Osteocyte (in vitro differentiated cells): ENCODE data around the gene ITM2B. TPM values are rescaled to one million over a fixed set of nuclear protein-coding genes. Genes with fewer than 3 reads are reported as not detected.

ENCODE experiments used
- DNase-seq: peaks from one replicate; pipeline ENCODE4 v3.0.0; 2021; ENCODE audit warnings: mixed read lengths; ENCODE audit not compliant: unreplicated experiment; ENCODE audit errors: extremely low spot score
- H3K27ac Mint-ChIP-seq: one replicate; pipeline ENCODE4 v1.8.0; 2021; ENCODE audit warnings: mild to moderate bottlenecking, mixed read lengths; ENCODE audit not compliant: unreplicated experiment
- H3K27me3 Mint-ChIP-seq: one replicate; pipeline ENCODE4 v1.8.0; 2021; ENCODE audit warnings: mixed read lengths; ENCODE audit not compliant: unreplicated experiment
- H3K36me3 Mint-ChIP-seq: one replicate; pipeline ENCODE4 v1.8.0; 2021; ENCODE audit warnings: mixed read lengths; ENCODE audit not compliant: unreplicated experiment
- H3K4me1 Mint-ChIP-seq: one replicate; pipeline ENCODE4 v1.8.0; 2021; ENCODE audit warnings: mixed read lengths; ENCODE audit not compliant: unreplicated experiment
- H3K4me3 Mint-ChIP-seq: one replicate; pipeline ENCODE4 v1.8.0; 2021; ENCODE audit warnings: mild to moderate bottlenecking, moderate library complexity, mixed read lengths; ENCODE audit not compliant: unreplicated experiment
- H3K9me3 Mint-ChIP-seq: one replicate; pipeline ENCODE4 v1.8.0; 2021; ENCODE audit warnings: mixed read lengths; ENCODE audit not compliant: unreplicated experiment
- CTCF ChIP-seq: fragments of 200-600 bp; sonication (generic); IDR thresholded peaks from 2 replicates; pipeline ENCODE4 v1.5.0; 2021; ENCODE audit warnings: antibody characterized with exemption, mild to moderate bottlenecking, moderate library complexity
- total RNA-seq: library from RNA; stranded (reverse); gene quantifications from 2 replicates; pipeline ENCODE4 v1.2.1, GENCODE V29; 2021

Gene ITM2B
- total RNA-seq, 1 donor from 2014 or later = 510 TPM

GRCh38 chr13:48258002-48258401 lies 25.0 kb downstream of the ITM2B start:
- no peaks in the 10 kb centered on the region for H3K27me3 Mint-ChIP-seq
- TF ChIP-seq CTCF = no peak
- no peak overlapping the region for H3K27ac Mint-ChIP-seq
- H3K9me3 Mint-ChIP-seq = no peaks in the 10 kb centered on the region
- no peak overlapping the region for H3K4me3 Mint-ChIP-seq
- H3K36me3 Mint-ChIP-seq = peaks cover 65% of the 10 kb centered on the region
- DNase-seq = no peak
- H3K4me1 Mint-ChIP-seq = peaks cover 5% of the 10 kb centered on the region

- peaks cover 5% of the 10 kb centered on the region for H3K4me1 Mint-ChIP-seq
- no peak for DNase-seq
- H3K27ac Mint-ChIP-seq = no peak overlapping the region
- peaks cover 69% of the 10 kb centered on the region for H3K36me3 Mint-ChIP-seq
- no peak for TF ChIP-seq CTCF
- no peak overlapping the region for H3K4me3 Mint-ChIP-seq
- no peaks in the 10 kb centered on the region for H3K27me3 Mint-ChIP-seq
- no peaks in the 10 kb centered on the region for H3K9me3 Mint-ChIP-seq
These were observed 25.4 kb downstream of the ITM2B start for GRCh38 chr13:48258430-48258829.

GRCh38 chr13:48260970-48261369 lies 28.0 kb downstream of the ITM2B start:
- no peak for TF ChIP-seq CTCF
- Mint-ChIP-seq H3K4me3 (no peak overlapping the region), H3K4me1 (peaks cover 5% of the 10 kb centered on the region), H3K9me3 (no peaks in the 10 kb centered on the region), H3K27me3 (no peaks in the 10 kb centered on the region), H3K36me3 (peaks cover 70% of the 10 kb centered on the region), H3K27ac (no peak overlapping the region)
- DNase-seq = no peak

GRCh38 chr13:48263196-48263595 lies 30.2 kb downstream of the ITM2B start:
- no peak overlapping the region for H3K27ac Mint-ChIP-seq
- no peak for TF ChIP-seq CTCF
- H3K4me3 Mint-ChIP-seq = no peak overlapping the region
- no peaks in the 10 kb centered on the region for H3K9me3 Mint-ChIP-seq
- H3K4me1 Mint-ChIP-seq = peaks cover 8% of the 10 kb centered on the region
- DNase-seq = no peak
- peaks cover 55% of the 10 kb centered on the region for H3K36me3 Mint-ChIP-seq
- no peaks in the 10 kb centered on the region for H3K27me3 Mint-ChIP-seq

- Mint-ChIP-seq H3K4me1 (peaks cover 10% of the 10 kb centered on the region), H3K4me3 (no peak overlapping the region), H3K36me3 (peaks cover 57% of the 10 kb centered on the region), H3K27me3 (no peaks in the 10 kb centered on the region), H3K9me3 (no peaks in the 10 kb centered on the region), H3K27ac (no peak overlapping the region)
- no peak for TF ChIP-seq CTCF
- DNase-seq = no peak
These were observed 31.1 kb downstream of the ITM2B start for GRCh38 chr13:48264058-48264457.
